Measurements from ENCODE around the gene NPAS3.

Gene NPAS3

GRCh38 chr14:33586806-33587205 lies 648.1 kb downstream of the NPAS3 start:
- DNase-seq (ENCODE audit: low read depth) = no peak
- no peak for TF ChIP-seq CTCF (IDR thresholded peaks at IDR 0.05; ENCODE audit: insufficient read depth, low read depth, low read length, missing control alignments)
- no peak overlapping the region for H3K4me3 ChIP-seq (ENCODE audit: low read depth, low read length)

- no peak for TF ChIP-seq CTCF (IDR thresholded peaks at IDR 0.05; ENCODE audit: insufficient read depth, low read depth, low read length, missing control alignments)
- H3K4me3 ChIP-seq (ENCODE audit: low read depth, low read length) = no peak overlapping the region
- DNase-seq (ENCODE audit: low read depth) = no peak
Measured at GRCh38 chr14:33587791-33588190, 649.1 kb downstream of the NPAS3 start.

- H3K4me3 ChIP-seq (ENCODE audit: low read depth, low read length) = no peak overlapping the region
- DNase-seq (ENCODE audit: low read depth) = no peak
- no peak for TF ChIP-seq CTCF (IDR thresholded peaks at IDR 0.05; ENCODE audit: insufficient read depth, low read depth, low read length, missing control alignments)
Measured at GRCh38 chr14:33588771-33589170, 650.1 kb downstream of the NPAS3 start.

- DNase-seq (ENCODE audit: low read depth) = no peak
- H3K4me3 ChIP-seq (ENCODE audit: low read depth, low read length) = no peak overlapping the region
- TF ChIP-seq CTCF (IDR thresholded peaks at IDR 0.05; ENCODE audit: insufficient read depth, low read depth, low read length, missing control alignments) = no peak
Measured at GRCh38 chr14:33589334-33589733, 650.7 kb downstream of the NPAS3 start.

GRCh38 chr14:33590891-33591630 lies 652.4 kb downstream of the NPAS3 start:
- TF ChIP-seq CTCF (IDR thresholded peaks at IDR 0.05; ENCODE audit: insufficient read depth, low read depth, low read length, missing control alignments) = no peak
- no peak overlapping the region for H3K4me3 ChIP-seq (ENCODE audit: low read depth, low read length)
- DNase-seq (ENCODE audit: low read depth) = no peak

GRCh38 chr14:33592297-33592696 lies 653.6 kb downstream of the NPAS3 start:
- no peak for DNase-seq (ENCODE audit: low read depth)
- no peak overlapping the region for H3K4me3 ChIP-seq (ENCODE audit: low read depth, low read length)
- no peak for TF ChIP-seq CTCF (IDR thresholded peaks at IDR 0.05; ENCODE audit: insufficient read depth, low read depth, low read length, missing control alignments)
